HG02571 (cell line): ENCODE data around the gene SPATS2.
"Not testable (repeated sequence)": the region's sequence is repeated elsewhere in the genome, so short reads cannot be mapped to it uniquely, and the experiment has no call there.

Experiments used
- ATAC-seq: cut with Tn5 transposase; IDR thresholded peaks from one replicate; pipeline ENCODE4 v1.9.1; 2021; ENCODE audit warnings: mild to moderate bottlenecking, moderate library complexity; ENCODE audit not compliant: unreplicated experiment

The SPATS2 gene

GRCh38 chr12:49403971-49404450, 36.7 kb downstream of the SPATS2 start:
- no peak for ATAC-seq

DNA sequence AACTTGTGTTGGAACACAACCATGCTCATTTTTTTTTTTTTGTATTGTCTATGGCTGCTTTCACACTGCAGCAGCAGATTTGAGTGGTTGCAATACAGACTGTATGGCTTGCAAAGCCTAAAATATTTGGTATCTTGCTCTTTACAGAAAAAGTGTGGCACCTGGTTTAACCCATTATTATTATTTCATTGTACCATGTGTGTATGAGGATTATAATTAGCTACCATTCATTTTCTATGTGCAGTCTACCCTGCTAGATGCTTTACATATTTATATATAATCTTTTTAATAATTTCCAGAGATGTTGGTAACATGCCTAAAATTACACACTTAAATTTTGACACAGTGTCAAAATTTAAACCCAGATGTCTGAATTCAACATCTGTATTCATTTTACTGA, 37.7 kb downstream of the SPATS2 start:
- ATAC-seq = no peak

- ATAC-seq = no peak
Measured at GRCh38 chr12:49410818-49411217, 43.6 kb downstream of the SPATS2 start.

DNA sequence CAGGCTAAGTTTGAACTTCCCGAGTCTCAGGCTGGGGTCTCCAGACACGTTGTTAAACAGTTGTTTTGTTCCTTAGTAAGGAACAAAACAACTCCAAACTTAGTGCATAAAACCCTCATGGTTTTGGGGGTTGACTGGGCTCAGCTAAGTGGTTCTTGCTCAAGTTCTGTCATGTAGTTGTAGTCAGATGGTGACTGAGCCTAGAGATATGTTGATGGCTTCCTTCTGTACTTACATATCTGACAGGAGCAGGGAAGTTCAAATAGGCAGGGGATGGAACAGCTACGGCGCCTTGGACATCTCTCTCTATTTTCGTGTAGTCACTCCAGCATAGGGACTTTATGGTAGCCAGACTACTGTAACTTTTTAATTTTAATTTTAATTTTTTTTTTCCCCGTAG, 45.7 kb downstream of the SPATS2 start:
- no peak for ATAC-seq

DNA sequence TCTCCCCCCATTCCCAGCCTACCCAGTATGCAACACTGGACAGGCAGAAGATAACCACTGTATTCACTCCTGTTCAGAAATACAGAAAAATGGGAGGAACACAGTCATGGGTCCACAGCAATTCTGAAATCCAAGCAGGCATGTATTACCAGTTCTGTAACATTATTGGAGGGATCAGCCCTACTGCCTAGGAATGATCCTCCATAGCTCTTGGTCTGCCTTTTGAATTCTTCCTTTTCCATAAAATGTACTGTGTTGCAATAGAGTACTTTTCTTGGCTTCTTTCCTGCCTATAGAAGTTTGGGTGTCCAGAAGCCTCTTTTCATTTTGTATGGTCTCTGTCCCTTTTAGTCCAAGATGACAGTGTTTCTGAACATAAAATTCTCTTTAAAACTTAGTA, 46.5 kb downstream of the SPATS2 start:
- ATAC-seq = no peak

GRCh38 chr12:49414364-49414763, 47.1 kb downstream of the SPATS2 start:
- no peak for ATAC-seq

- ATAC-seq = no peak
Measured at GRCh38 chr12:49415521-49415970, 48.3 kb downstream of the SPATS2 start.

GRCh38 chr12:49416892-49417291, 49.6 kb downstream of the SPATS2 start:
- ATAC-seq = no peak

GRCh38 chr12:49417558-49417957, 50.3 kb downstream of the SPATS2 start:
- no peak for ATAC-seq

DNA sequence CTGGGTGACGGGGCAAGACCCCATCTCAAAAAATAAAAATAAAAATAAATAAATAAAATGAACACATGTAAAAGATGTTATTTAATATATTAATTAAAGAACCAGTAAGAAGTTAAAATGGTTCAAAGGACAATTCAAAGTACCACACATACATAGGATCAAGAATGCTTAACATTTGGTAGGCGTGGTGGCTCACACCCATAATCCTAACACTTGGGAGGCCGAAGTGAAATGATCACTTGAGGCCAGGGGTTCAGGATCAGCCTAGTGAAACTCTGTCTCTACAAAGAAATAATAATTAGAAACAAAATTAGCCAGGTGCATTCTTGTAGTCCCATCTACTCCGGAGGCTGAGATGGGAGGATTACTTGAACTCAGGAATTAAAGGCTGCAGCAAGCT, 53.3 kb downstream of the SPATS2 start:
- ATAC-seq = no peak

DNA sequence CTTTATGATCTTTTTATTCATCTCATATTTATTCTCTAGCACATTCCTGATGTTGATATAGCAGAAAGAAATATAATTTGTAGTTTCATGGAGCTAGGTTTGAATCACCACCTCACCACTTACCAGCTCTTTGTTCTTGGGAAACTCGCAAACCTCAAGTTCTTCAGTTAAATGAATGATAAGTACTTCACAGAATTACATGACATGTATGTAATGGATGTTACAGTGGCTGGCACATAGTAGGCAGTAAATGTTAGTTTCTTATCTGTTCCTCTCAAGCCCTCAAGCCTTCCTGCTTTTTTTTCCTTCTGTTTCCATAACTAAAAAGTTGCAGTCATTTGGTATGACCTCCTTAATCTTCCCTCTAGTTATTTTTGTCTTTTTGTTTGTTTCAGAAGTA, 54.9 kb downstream of the SPATS2 start:
- ATAC-seq = no peak

DNA sequence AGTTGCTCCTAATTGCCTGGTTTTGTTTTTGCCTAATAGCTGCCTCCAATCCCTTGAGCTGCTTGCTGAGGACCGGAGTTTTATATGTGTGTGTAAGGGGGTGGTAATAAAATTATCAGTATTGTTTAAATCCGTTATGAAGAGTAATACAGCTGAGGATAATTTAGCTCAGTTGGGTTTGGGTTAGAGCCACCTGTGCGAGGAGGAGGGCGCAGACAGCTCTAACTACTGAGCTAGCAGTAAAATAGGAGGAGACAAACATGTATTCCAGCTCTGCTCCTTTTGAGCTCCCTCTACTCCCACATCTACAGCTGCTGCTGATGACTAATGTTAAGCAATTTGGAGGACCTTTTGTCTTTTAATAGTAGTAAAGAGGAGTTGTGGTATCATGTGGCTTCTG, 61.5 kb downstream of the SPATS2 start:
- no peak for ATAC-seq

DNA sequence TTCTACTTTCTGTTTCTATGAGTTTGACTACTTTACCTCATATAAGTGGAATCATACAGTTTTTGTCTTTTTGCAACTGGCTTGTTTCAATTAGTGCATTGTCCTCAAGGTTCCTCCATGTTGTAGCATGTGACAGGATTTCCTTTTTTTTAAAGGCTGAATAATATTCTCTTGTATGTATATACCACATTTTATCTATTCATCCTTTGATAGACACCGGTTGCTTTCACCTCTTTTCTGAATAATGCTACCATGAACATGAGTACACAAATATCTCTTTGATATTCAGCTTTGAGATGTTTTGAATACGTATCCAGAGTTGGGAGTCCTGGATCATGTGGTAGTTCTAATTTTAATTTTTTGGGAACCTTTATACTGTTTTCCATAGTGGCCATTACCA, 65.4 kb downstream of the SPATS2 start:
- ATAC-seq = no peak

GRCh38 chr12:49436799-49437198, 69.5 kb downstream of the SPATS2 start:
- not testable (repeated sequence) for ATAC-seq

DNA sequence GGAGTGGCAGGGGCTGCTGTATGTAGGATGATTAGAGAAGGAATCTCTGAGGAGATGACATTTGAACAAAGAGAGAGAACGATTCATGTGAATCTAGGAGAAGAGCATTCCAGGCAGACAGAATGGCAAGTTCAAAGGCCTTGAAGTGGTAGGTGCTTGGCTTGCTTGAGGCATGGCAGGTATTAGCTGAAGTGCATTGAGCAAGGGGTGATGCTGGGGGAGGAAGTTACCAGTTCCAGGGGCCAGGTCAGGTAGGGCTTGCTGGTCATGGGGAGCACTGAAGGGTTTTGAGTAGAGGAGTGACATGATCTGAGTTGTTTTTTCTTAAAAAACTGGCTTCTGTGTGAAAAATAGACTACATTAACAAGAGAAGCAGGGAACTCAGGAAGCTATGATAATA, 71.8 kb downstream of the SPATS2 start:
- ATAC-seq = no peak

DNA sequence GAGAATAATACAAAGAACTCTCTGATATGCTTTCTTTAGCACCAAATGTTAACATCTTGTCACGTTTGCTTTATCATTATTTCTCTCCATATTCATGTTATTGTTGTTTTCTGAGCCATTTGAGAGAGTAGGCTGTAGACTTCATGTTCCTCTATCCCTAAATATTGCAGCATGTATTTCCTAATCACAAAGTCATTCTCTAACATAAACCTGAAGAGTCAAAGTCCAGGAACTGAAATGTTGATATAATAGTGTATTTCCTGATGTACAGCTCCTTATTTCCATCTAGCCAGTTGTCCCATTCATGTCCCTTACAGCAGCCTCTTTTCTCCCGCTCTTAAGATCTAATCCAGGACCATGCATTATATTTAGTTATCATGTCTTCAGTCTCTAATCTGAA, 72.8 kb downstream of the SPATS2 start:
- no peak for ATAC-seq

DNA sequence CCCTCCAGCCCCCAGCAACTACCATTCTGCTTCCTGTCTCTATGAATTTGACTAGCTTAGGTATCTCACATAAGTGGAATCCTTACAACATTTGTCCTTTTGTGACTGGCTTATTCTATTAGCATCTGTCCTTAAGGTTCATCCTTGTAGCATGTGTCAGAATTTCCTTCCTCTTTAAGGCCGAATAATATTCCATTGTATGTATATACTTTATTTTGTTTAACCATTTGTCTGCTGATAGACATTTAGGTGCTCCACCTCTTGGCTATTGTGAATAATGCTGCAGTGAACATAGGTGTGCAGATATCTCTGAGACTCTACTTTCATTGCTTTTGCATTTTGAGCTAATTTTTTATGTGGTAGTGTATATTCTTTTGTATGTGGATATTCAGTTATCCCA, 75.7 kb downstream of the SPATS2 start:
- no peak for ATAC-seq

DNA sequence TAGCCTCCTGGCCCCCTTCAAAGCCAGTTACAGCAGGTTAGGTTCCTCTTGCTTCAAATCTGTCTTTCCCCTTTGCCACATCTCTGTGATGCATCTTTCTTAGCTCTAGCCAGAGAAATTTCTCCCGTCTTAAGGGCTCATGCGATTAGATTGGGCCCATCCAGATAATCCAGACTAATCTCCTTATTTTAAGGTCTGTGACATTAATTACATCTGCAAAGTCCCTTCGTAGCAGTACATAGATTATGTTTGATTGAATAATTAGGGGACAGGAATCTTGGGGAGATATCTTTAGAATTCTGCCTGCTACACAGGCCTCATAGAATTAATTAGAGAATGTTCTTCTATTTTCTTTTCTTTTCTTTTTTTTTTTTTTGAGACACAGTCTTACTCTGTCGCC, 79.3 kb downstream of the SPATS2 start:
- ATAC-seq = no peak

GRCh38 chr12:49448858-49449257, 81.6 kb downstream of the SPATS2 start:
- no peak for ATAC-seq

DNA sequence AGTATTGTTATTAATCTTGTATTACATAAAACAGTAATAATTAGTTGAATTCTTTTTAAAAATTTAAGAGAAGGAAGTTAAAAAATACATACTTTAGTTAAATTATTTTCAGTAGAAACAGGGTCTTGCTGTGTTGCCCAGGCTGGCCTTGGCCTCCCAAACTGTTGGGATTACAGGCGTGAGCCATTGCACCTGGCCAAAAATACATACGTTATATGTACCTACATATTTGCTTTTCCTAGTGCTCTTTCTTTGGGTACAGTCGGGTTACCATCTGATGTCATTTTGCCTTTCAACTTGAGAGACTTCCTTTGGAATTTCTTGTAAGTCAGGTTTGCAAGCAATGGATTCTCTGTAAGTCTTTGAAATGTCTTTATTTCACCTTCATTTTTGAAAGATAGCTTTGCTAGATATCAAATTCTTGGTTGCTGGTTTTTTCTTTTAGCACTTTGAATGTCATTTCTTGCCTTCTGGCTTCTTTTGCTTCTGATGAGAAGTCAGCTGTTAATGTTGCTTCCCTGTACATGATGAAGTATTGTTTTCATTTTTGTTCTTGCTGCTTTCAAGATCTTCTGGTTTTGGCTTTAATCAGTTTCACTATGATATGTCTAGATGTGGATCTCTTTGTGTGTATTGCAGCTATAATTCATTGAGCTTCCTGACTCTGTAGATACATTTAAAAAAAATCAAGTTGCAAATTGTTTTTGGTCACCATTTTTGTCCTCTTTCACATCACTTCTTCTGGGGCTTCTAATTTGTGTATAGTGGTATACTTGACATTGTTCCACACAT, 84.4 kb downstream of the SPATS2 start:
- ATAC-seq = no peak

GRCh38 chr12:49455501-49455900, 88.2 kb downstream of the SPATS2 start:
- ATAC-seq = no peak

GRCh38 chr12:49456131-49456679, 88.9 kb downstream of the SPATS2 start:
- ATAC-seq = no peak

DNA sequence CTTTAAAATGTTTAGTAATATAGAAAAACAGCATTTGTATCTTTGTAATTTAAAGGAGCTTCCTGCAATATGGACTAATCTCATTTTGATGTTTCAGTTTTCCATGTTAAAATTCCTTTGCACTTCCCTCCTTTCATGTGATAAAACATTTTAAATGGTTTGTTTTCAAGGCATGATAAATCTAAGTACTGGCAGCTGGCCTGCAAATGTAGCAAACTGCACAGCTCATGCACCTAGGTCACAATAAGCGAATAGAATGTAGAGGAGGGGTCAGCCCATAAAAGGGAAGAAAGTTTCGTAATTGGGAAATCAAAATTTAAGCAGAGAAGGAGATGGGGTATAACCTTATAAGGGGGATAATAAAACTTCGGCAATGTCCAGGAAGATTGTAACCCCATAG, 91.6 kb downstream of the SPATS2 start:
- ATAC-seq = no peak
